A549 (cell line): Measurements from ENCODE around the gene CCDC74A. TPM values are rescaled to one million over a fixed set of nuclear protein-coding genes. Genes with fewer than 3 reads are reported as not detected.

Source experiments
- ATAC-seq, 2 experiments: fragments of 200-7000 bp in 1 of 2; fragments of >200 bp in 1 of 2; cut with Nextera tagmentation in 1 of 2; cut with Tn5 transposase in 1 of 2; 3 replicates each; pipeline versions ENCODE4 v1.8.0 to v1.9.1; 2018 to 2020; ENCODE audit warnings: mild to moderate bottlenecking in 1 of 2, moderate library complexity in 1 of 2
- CTCF ChIA-PET: fragments of 300-600 bp; sonication (Branson Sonifier 250); formaldehyde crosslinking; extraction: SDS; loops from one replicate; lab custom pipeline; 2021; ENCODE audit warnings: antibody characterized with exemption, inconsistent platforms; lab: Yijun Ruan, JAX
- POLR2A ChIA-PET: fragments of 350-600 bp; formaldehyde crosslinking; extraction: SDS; loops from one replicate; lab custom pipeline; 2021; ENCODE audit warnings: antibody characterized with exemption, inconsistent platforms; lab: Yijun Ruan, JAX
- DNase-seq, 2 experiments: peaks; one replicate each; pipeline versions ENCODE4 v3.0.0 to v3.0.0-alpha.2; 2011 to 2016; ENCODE audit warnings: low read depth in 1 of 2, low spot score in 1 of 2
- FAIRE-seq: peaks from 2 replicates; lab custom pipeline; 2011; peaks lifted over from hg19 to GRCh38; lab: Jason Lieb, UNC
- H3K27ac ChIP-seq, 2 experiments: fragments of >200 bp; sonication (Bioruptor Twin); formaldehyde crosslinking; 3 replicates each; pipeline ENCODE4 v1.5.1; 2016 to 2017
- H3K4me1 ChIP-seq: fragments of >200 bp; sonication (Bioruptor Twin); formaldehyde crosslinking; 3 replicates; pipeline ENCODE4 v1.6.1; 2016
- H3K4me2 ChIP-seq: fragments of >200 bp; sonication (Bioruptor Twin); formaldehyde crosslinking; 3 replicates; pipeline ENCODE4 v1.6.1; 2016
- H3K4me3 ChIP-seq: fragments of >200 bp; sonication (Bioruptor Twin); formaldehyde crosslinking; 3 replicates; pipeline ENCODE4 v1.5.1; 2016
- H3K9me3 ChIP-seq: fragments of >200 bp; sonication (Bioruptor Twin); formaldehyde crosslinking; 3 replicates; pipeline ENCODE4 v1.6.1; 2016
- BCL3 ChIP-seq: fragments of >200 bp; sonication (Bioruptor Twin); formaldehyde crosslinking; IDR thresholded peaks from 3 replicates; pipeline ENCODE4 v1.6.1; 2016
- EHMT2 ChIP-seq: fragments of 200-600 bp; sonication (generic); IDR thresholded peaks from 2 replicates; pipeline ENCODE4 v1.6.1; 2016; ENCODE audit warnings: antibody characterized with exemption, low read depth, mild to moderate bottlenecking, moderate library complexity
- FOSB ChIP-seq: fragments of 250-450 bp; sonication (Bioruptor Pico); IDR thresholded peaks from 2 replicates; pipeline ENCODE4 v1.5.0; 2020; ENCODE audit warnings: mild to moderate bottlenecking, moderate library complexity
- FOSL2 ChIP-seq, 2 experiments: fragments of 450-650 bp in 1 of 2; fragments of >200 bp in 1 of 2; sonication (Bioruptor Twin) in 1 of 2; formaldehyde crosslinking; IDR thresholded peaks; 2 replicates each; pipeline versions ENCODE4 v1.5.0 to v1.6.1; 2016 to 2020; ENCODE audit warnings: mild to moderate bottlenecking in 1 of 2, moderate library complexity in 1 of 2
- HOXA7 ChIP-seq: fragments of 250-450 bp; sonication (Bioruptor Pico); IDR thresholded peaks from 2 replicates; pipeline ENCODE4 v1.5.0; 2020; ENCODE audit warnings: mild to moderate bottlenecking, moderate library complexity
- KDM5A ChIP-seq: fragments of 200-600 bp; sonication (generic); IDR thresholded peaks from 2 replicates; pipeline ENCODE4 v1.6.1; 2016; ENCODE audit warnings: antibody characterized with exemption, mild to moderate bottlenecking
- MAFK ChIP-seq: fragments of 450-650 bp; IDR thresholded peaks from 2 replicates; pipeline ENCODE4 v1.6.1; 2014; ENCODE audit not compliant: partially characterized antibody
- NR3C1 ChIP-seq: fragments of >200 bp; sonication (Bioruptor Twin); formaldehyde crosslinking; IDR thresholded peaks from 3 replicates; pipeline ENCODE4 v1.6.1; 2017
- PHF8 ChIP-seq: fragments of 200-600 bp; sonication (generic); IDR thresholded peaks from 2 replicates; pipeline ENCODE4 v1.6.1; 2016; ENCODE audit warnings: low read depth, mild to moderate bottlenecking, antibody characterized with exemption, moderate library complexity, borderline replicate concordance
- POLR2A ChIP-seq: IDR thresholded peaks from 2 replicates; pipeline ENCODE4 v1.6.1; 2012; ENCODE audit warnings: mild to moderate bottlenecking, low read length
- RAD21 ChIP-seq, 2 experiments: fragments of >200 bp in 1 of 2; sonication (Bioruptor Twin) in 1 of 2; formaldehyde crosslinking in 1 of 2; IDR thresholded peaks in 1 of 2; conservative IDR thresholded peaks in 1 of 2; 2 replicates in 1 of 2; 3 replicates in 1 of 2; pipeline ENCODE4 v1.6.1; 2012 to 2018; ENCODE audit warnings: inconsistent platforms in 1 of 2
- RCOR1 ChIP-seq: fragments of 150-350 bp; IDR thresholded peaks from 2 replicates; pipeline ENCODE4 v1.6.1; 2014; ENCODE audit warnings: antibody characterized with exemption, low read length, low read depth
- REST ChIP-seq: fragments of 200-600 bp; sonication (generic); IDR thresholded peaks from 2 replicates; pipeline ENCODE4 v1.6.1; 2016; ENCODE audit warnings: antibody characterized with exemption, mild to moderate bottlenecking, moderate library complexity
- RNF2 ChIP-seq: fragments of 200-600 bp; sonication (generic); IDR thresholded peaks from 2 replicates; pipeline ENCODE4 v1.6.1; 2016; ENCODE audit warnings: low read depth, mild to moderate bottlenecking, antibody characterized with exemption, moderate library complexity, borderline replicate concordance
- SMC3 ChIP-seq: fragments of >200 bp; sonication (Bioruptor Twin); formaldehyde crosslinking; IDR thresholded peaks from 3 replicates; pipeline ENCODE4 v1.6.1; 2018; ENCODE audit warnings: inconsistent platforms
- WGBS: methylation state at CpG from one replicate; pipeline ENCODE4 v1.1.6; 2017; ENCODE audit errors: missing lambda C conversion rate; 5-methylcytosine and 5-hydroxymethylcytosine counted together
- polyA plus RNA-seq, 4 experiments: library from polyadenylated mRNA; depleted of rRNA in 3 of 4; stranded (reverse); fragments of >200 nt; fragmentation: RNase III in 1 of 4; extraction: RNeasy Plus Mini Kit Qiagen cat#74134 plus additional on column Dnase treatment in 1 of 4; gene quantifications; 2 replicates in 3 of 4; 3 replicates in 1 of 4; pipeline ENCODE4 v1.2.3, GENCODE V29; 2011 to 2017
- TF ChIP-seq, protein P1 (sequence below): fragments of 250-450 bp; sonication (Bioruptor Pico); IDR thresholded peaks from 2 replicates; pipeline ENCODE4 v1.5.0; 2021; ENCODE audit warnings: mild to moderate bottlenecking, moderate library complexity, borderline replicate concordance
- TF ChIP-seq, protein P2 (sequence below): fragments of 450-650 bp; IDR thresholded peaks from 2 replicates; pipeline ENCODE4 v1.6.1; 2014; ENCODE audit warnings: antibody characterized with exemption

Gene CCDC74A
- polyA plus RNA-seq, 2 of the 4 experiments (the other 2 are of a cell fraction), result 9.9 to 11.7 TPM

DNA sequence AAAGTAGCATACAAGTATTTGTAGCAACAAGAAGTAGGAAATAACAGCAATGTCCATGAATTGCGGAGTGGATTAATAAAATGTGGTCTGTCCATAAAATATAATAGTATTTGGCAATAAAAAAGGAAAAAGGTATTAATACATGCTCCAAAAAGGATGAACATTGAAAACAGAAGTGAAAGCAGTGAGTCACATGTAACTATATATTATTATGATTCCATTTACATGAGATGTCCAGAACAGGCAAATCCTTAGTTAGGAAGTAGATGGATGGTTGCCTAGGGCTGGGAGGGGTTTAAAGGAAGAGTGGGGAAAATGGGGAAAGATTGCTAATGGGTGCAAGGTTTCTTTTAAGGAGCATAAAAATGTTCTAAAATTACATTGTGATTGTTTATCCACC is 44.5 kb downstream of the CCDC74A start:
- Histone ChIP-seq H3K27ac (no peak overlapping the region), H3K4me2 (no peak overlapping the region), H3K4me1 (no peaks in the 10 kb centered on the region), H3K4me3 (no peak overlapping the region), H3K9me3 (no peaks in the 10 kb centered on the region)
- DNase-seq, result no peak
- TF ChIP-seq MAFK (no peak), BCL3 (no peak), HOXA7 (no peak), RNF2 (no peak), PHF8 (no peak), FOSL2 (IDR thresholded peaks at IDR 0.05) (no peak), FOSL2 (CRISPR knock-in tag; IDR thresholded peaks at IDR 0.05) (no peak), REST (no peak)
- ChIA-PET CTCF (no interaction called here), POLR2A (no interaction called here)
- WGBS, result 5% methylated on average over 1 of the region's 1 CpG
- FAIRE-seq, result no peak
- no peak for ATAC-seq

GRCh38 chr2:131577812-131578211 is 50.1 kb downstream of the CCDC74A start:
- ATAC-seq, result no peak
- no peaks in the 10 kb centered on the region for H3K9me3 ChIP-seq
- CTCF ChIA-PET, result no interaction called here
- no peaks in the 10 kb centered on the region for H3K4me1 ChIP-seq
- H3K4me2 ChIP-seq, result no peak overlapping the region
- no peak for TF ChIP-seq KDM5A
- TF ChIP-seq NR3C1, result no peak
- TF ChIP-seq SMC3, result no peak
- no peak for TF ChIP-seq RAD21 (conservative IDR thresholded peaks at IDR 0.05 in 1 of 2, IDR thresholded peaks at IDR 0.05 in 1 of 2)
- no peak for TF ChIP-seq MAFK
- TF ChIP-seq FOSB, result no peak
- no peak for TF ChIP-seq FOSL2 (IDR thresholded peaks at IDR 0.05)
- TF ChIP-seq FOSL2 (CRISPR knock-in tag; IDR thresholded peaks at IDR 0.05), result no peak
- no peak for TF ChIP-seq PHF8
- no peak for TF ChIP-seq RNF2
- no peak for TF ChIP-seq EHMT2
- no peak for TF ChIP-seq RCOR1
- TF ChIP-seq, protein P1, sequence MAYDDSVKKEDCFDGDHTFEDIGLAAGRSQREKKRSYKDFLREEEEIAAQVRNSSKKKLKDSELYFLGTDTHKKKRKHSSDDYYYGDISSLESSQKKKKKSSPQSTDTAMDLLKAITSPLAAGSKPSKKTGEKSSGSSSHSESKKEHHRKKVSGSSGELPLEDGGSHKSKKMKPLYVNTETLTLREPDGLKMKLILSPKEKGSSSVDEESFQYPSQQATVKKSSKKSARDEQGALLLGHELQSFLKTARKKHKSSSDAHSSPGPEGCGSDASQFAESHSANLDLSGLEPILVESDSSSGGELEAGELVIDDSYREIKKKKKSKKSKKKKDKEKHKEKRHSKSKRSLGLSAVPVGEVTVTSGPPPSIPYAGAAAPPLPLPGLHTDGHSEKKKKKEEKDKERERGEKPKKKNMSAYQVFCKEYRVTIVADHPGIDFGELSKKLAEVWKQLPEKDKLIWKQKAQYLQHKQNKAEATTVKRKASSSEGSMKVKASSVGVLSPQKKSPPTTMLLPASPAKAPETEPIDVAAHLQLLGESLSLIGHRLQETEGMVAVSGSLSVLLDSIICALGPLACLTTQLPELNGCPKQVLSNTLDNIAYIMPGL (CRISPR knock-in tag), result no peak
- TF ChIP-seq, protein P2, sequence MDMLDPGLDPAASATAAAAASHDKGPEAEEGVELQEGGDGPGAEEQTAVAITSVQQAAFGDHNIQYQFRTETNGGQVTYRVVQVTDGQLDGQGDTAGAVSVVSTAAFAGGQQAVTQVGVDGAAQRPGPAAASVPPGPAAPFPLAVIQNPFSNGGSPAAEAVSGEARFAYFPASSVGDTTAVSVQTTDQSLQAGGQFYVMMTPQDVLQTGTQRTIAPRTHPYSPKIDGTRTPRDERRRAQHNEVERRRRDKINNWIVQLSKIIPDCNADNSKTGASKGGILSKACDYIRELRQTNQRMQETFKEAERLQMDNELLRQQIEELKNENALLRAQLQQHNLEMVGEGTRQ, result no peak
- no peak for TF ChIP-seq POLR2A
- no peak overlapping the region for H3K4me3 ChIP-seq
- DNase-seq, result no peak
- no peak overlapping the region for H3K27ac ChIP-seq
- 28% methylated on average over 4 of the region's 4 CpGs for WGBS
- POLR2A ChIA-PET, result no interaction called here
- FAIRE-seq, result no peak
